Aorta (tissue), 5 donors: ENCODE results near the gene PLCB1. TPM values are rescaled to one million over a fixed set of nuclear protein-coding genes. Genes with fewer than 3 reads are reported as not detected.

Experiments
- ATAC-seq: fragments of 200-7000 bp; cut with Tn5 transposase; one replicate; pipeline ENCODE4 v1.9.1; 2022; ENCODE audit warnings: moderate library complexity; ENCODE audit not compliant: low FRiP score
- DNase-seq, 2 donors: peaks; one replicate each; pipeline ENCODE4 v3.0.0-alpha.2; 2020
- H3K27ac ChIP-seq, 2 donors: one replicate each; pipeline ENCODE4 v1.5.1; 2013; ENCODE audit warnings: low read length in 2 of 2, mild to moderate bottlenecking in 2 of 2, moderate library complexity in 2 of 2, control low read depth in 1 of 2, inconsistent platforms in 1 of 2, low read depth in 1 of 2
- H3K27me3 ChIP-seq, 2 donors: one replicate each; pipeline ENCODE4 v1.6.1; 2013; ENCODE audit warnings: control low read depth in 1 of 2, low read length in 1 of 2, mild to moderate bottlenecking in 1 of 2, moderate library complexity in 1 of 2; ENCODE audit not compliant: insufficient read depth in 2 of 2, control insufficient read depth in 1 of 2
- H3K36me3 ChIP-seq, 2 donors: one replicate each; pipeline ENCODE4 v1.6.1; 2013; ENCODE audit warnings: control low read depth in 1 of 2, low read length in 1 of 2, mild to moderate bottlenecking in 1 of 2; ENCODE audit not compliant: insufficient read depth in 2 of 2, control insufficient read depth in 1 of 2
- H3K4me1 ChIP-seq, 2 donors: one replicate each; pipeline ENCODE4 v1.6.1; 2013; ENCODE audit warnings: low read length in 2 of 2, control low read depth in 1 of 2, mild to moderate bottlenecking in 1 of 2, moderate library complexity in 1 of 2; ENCODE audit not compliant: insufficient read depth in 2 of 2, control insufficient read depth in 1 of 2
- H3K4me3 ChIP-seq, 2 donors: one replicate each; pipeline ENCODE4 v1.5.1; 2013; ENCODE audit warnings: low read length in 2 of 2, control low read depth in 1 of 2, mild to moderate bottlenecking in 1 of 2
- H3K9me3 ChIP-seq: one replicate; pipeline ENCODE4 v1.6.1; 2013; ENCODE audit warnings: mild to moderate bottlenecking, low read length; ENCODE audit not compliant: control insufficient read depth
- WGBS, 2 donors: extraction: QIAGEN DNeasy Blood & Tissue Kit; methylation state at CpG; one replicate each; pipeline ENCODE4 v1.1.7; 2013; 5-methylcytosine and 5-hydroxymethylcytosine counted together
- intact Hi-C, 2 donors: fragments of 100-400 bp; cut with DNase I; formaldehyde crosslinking; loops; one replicate each; pipeline versions ENCODE4 v1.14.2 to v1.15.0; 2022
- polyA plus RNA-seq, 2 donors: library from polyadenylated mRNA; stranded (reverse); fragments of 200-250 nt; gene quantifications; one replicate each; pipeline ENCODE4 v1.2.3, GENCODE V29; 2013
- total RNA-seq, 2 donors: library from RNA; stranded (reverse); fragmentation: NEBNext Ultra II Directional; extraction: Animal tissue kit (Norgen Biotek cat#: 25700); gene quantifications; one replicate each; pipeline ENCODE4 v1.2.1, GENCODE V29; 2021
- donor health status: healthy with polysubstance abuse.
- donor health status: Bipolar disorder and iron deficiency.
- donor health status: DM: no; HTN: no; CAD: no.
- donor health status: DM: no; HTN: no; CAD: no.
- donor health status: DM: yes; HTN: yes; CAD: no.

PLCB1 gene
- total and polyA plus RNA-seq, 4 donors = 1.4 to 35.0 (median 6.6) TPM

DNA sequence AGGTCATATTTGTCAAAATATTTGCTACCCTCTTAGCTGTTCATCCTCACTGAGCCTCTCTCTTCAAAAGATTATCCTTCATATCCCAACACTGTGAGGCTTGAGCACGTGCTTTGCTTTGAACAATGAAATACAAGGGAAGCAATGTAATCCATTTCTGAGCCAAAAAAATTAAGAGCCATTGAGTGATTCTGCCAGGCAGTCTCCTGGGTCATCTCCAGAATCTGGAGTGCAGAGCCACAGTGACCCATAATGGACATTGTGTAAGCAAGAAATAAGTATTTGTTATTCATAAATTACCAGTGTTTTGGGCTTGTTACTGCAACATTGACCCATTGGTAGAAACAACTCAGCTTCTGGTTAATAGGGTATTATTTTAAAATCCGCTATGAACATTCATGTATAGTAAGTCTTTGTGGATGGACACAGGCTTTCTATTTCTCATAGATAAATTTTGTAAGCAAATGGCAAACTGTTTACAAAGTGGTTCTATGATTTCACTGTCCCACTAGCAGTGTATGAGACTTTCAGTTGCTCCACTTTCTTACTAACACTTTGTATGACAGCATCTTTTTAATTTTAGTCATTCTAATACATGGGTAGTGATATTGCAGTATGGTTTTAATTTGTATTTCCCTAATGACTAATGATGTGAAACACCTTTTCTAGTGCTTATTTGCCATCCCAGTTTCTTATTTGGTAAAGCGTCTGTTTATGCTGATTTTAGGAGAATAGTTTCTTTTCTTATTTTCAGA, 358.2 kb downstream of the PLCB1 start:
- Histone ChIP-seq H3K4me1 (no peaks in the 10 kb centered on the region), H3K4me3 (no peak overlapping the region), H3K9me3 (no peaks in the 10 kb centered on the region), H3K27me3 (no peaks in the 10 kb centered on the region), H3K27ac (no peak overlapping the region), H3K36me3 (no peaks in the 10 kb centered on the region)
- DNase-seq = no peak
- intact Hi-C loops = no loop called here
- no peak for ATAC-seq
- 67 to 69% methylated on average over 3 of the region's 3 CpGs for WGBS, 2 donors

DNA sequence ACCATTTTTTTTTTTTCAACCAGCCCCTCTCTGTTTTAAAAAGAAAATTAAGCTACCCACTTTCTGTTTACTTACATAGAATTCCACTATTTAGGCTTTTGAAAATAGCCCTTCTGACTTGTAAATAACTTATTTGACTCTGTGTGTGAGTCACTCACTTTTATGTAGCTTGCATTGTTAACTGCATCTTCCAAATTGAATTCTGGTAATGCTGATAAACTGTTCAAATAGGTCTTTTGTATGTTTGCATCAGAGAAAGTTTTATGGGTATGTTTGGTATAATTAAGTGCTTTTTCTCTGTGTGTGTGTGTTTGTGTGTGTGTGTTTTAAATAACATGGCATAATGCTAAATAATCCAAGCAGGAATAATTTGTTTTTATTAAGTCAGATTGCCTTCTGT, 360.1 kb downstream of the PLCB1 start:
- Histone ChIP-seq H3K4me1 (no peaks in the 10 kb centered on the region), H3K9me3 (no peaks in the 10 kb centered on the region), H3K36me3 (no peaks in the 10 kb centered on the region), H3K27ac (no peak overlapping the region), H3K4me3 (no peak overlapping the region), H3K27me3 (no peaks in the 10 kb centered on the region)
- ATAC-seq = no peak
- DNase-seq = no peak
- intact Hi-C loops = no loop called here

DNA sequence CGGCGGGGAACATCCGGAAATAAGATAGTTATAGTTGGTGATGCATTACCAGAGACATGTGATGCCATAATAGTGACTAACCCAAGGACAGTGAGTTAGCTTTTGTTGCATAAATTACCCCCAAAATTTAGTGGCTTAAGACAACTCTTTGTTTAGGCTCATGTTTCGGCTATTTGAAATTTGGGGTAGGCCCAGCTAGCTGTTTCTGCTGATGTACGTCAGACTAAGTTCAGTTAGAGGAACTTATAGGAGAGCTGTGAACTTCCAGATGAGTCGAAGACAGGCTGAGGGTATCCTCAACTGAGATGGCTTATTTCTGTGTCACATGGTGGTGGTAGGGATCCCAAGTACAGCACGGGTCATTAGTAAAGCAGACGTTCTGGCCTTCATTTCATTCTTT, 366.5 kb downstream of the PLCB1 start:
- no peaks in the 10 kb centered on the region for H3K9me3 ChIP-seq
- H3K4me3 ChIP-seq = no peak overlapping the region
- no peaks in the 10 kb centered on the region for H3K4me1 ChIP-seq
- ATAC-seq = no peak
- 92 to 93% methylated on average over 8 of the region's 8 CpGs for WGBS, 2 donors
- DNase-seq = no peak
- H3K27ac ChIP-seq = no peak overlapping the region
- H3K36me3 ChIP-seq = no peaks in the 10 kb centered on the region
- no peaks in the 10 kb centered on the region for H3K27me3 ChIP-seq
- intact Hi-C loops = no loop called here

DNA sequence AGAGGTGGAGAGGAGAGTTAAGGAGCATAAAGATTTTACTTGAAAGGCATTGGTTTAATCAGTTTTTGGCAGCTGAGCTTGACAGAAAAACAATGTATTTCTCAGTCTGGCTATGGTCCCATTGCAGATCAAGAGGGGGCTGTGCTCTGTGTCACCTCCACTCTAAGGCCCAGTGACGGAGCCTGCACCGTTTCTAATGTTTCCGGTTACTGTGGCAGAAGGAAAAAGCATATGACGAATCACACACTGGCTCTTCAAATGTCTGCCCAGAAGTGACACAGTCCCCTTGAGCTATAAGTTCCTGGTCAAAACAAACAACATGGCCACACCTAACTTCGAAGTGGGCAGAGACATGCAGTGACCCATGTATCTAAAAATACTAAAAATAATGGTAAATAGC, 372.0 kb downstream of the PLCB1 start:
- no peak for ATAC-seq

DNA sequence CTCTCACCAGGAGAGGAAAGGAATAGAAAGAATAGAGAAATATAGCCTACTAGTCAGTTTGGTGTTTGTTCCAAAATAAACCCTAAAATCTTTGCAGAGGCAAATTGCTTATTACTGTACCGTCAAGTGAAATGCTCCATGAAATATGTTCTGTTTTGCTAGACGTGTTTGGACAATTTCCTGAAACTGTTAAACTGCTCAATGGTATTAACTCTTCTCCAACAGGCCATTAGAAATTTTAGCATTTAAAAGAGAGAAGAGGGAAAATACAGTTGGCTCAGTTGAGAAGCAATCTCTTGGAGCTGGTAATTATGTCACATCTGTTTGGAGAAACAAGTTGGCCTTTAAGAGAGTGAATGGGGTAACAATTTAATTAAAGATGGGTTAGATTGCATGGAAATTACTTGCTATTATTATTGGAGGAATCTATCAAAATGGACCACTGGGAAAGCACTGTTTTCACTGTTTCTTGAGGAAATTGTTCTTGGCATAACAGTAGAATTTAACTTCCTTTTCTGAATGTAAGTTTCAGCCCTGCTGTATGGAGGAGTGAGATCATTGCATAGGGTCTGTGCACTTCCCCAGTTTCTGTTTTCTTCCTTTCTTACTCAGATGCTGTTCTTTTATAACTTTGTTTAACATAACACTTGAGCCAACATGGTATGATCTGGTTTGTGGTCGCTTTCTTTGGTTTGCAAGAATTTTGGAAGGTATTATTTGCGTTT, 373.6 kb downstream of the PLCB1 start:
- Histone ChIP-seq H3K36me3 (no peaks in the 10 kb centered on the region), H3K9me3 (no peaks in the 10 kb centered on the region), H3K4me3 (no peak overlapping the region), H3K27ac (no peak overlapping the region), H3K4me1 (no peaks in the 10 kb centered on the region), H3K27me3 (no peaks in the 10 kb centered on the region)
- ATAC-seq (no peak), DNase-seq (no peak)
- WGBS, 2 donors = 31 to 39% methylated on average over 4 of the region's 4 CpGs
- intact Hi-C loops = no loop called here

More for the DNA sequence above, 372.0 kb downstream of the PLCB1 start:
- no peak for DNase-seq
- H3K4me3 ChIP-seq = no peak overlapping the region
- no peaks in the 10 kb centered on the region for H3K27me3 ChIP-seq
- intact Hi-C loops = no loop called here
- no peaks in the 10 kb centered on the region for H3K4me1 ChIP-seq
- no peaks in the 10 kb centered on the region for H3K36me3 ChIP-seq
- H3K27ac ChIP-seq = no peak overlapping the region
- 48 to 60% methylated on average over 5 of the region's 5 CpGs for WGBS, 2 donors
- no peaks in the 10 kb centered on the region for H3K9me3 ChIP-seq

DNA sequence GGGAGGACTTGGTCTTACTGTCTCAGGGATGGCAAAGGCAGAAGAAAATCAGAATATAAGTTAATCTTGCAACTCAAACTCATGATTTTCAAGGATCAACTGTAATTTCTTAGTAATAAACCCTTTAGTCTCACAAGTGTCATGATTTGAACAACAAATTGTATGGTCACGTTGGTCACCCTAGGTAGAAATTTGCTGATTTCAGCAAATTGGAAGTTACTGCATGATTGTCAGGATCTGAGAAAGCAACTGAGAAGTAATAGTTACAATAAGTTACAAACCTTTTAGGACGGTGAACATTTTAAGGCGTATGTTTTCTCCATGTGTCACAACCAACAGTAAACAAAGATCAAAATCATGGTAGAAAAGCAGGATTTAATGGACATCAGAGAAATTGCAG, 375.2 kb downstream of the PLCB1 start:
- H3K4me3 ChIP-seq = no peak overlapping the region
- intact Hi-C loops = no loop called here
- WGBS, 2 donors = 92 to 95% methylated on average over 3 of the region's 3 CpGs
- H3K27ac ChIP-seq = no peak overlapping the region
- ATAC-seq = no peak
- no peaks in the 10 kb centered on the region for H3K9me3 ChIP-seq
- H3K27me3 ChIP-seq = no peaks in the 10 kb centered on the region
- DNase-seq = no peak
- no peaks in the 10 kb centered on the region for H3K36me3 ChIP-seq
- no peaks in the 10 kb centered on the region for H3K4me1 ChIP-seq

DNA sequence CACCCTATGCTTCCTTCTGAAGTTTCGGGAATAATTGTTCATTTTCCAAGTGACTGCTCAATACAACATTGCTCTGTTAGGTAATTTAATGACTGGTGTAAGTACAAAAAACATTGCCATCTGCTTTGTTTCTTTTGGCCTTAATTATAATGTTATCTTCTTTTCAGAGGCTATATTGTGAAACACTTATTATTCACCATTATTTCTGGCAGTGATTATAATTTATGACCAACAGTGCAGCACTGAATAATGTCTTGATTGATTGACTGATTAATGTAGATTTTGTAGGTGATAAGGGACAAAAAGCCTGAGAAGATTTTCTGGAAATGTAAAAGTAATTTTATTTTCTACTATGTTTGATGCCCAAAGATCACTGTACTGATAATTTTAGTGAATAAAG, 377.7 kb downstream of the PLCB1 start:
- Histone ChIP-seq H3K4me1 (no peaks in the 10 kb centered on the region), H3K4me3 (no peak overlapping the region), H3K9me3 (no peaks in the 10 kb centered on the region), H3K36me3 (no peaks in the 10 kb centered on the region), H3K27me3 (no peaks in the 10 kb centered on the region), H3K27ac (no peak overlapping the region)
- ATAC-seq (peak; percentile 22), DNase-seq (no peak)
- WGBS, 2 donors = 63 to 72% methylated on average over 1 of the region's 1 CpG
- intact Hi-C loops = no loop called here

DNA sequence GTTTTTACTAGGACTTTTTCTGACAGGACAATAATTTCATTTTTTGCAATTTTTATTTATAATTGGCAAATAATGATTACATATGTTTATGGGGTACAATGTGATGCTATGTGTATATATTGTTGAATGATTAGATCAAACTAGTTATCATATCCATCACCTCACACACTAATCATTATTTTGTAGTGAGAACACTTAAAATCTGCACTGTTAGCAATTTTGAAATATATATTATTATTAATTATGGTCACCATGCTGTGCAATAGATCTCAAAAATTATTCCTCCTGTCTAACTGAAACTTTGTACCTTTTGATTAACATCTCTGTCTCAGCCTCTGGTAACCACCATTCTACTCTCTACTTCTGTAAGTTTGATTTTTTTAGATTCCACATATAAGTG, 378.7 kb downstream of the PLCB1 start:
- Histone ChIP-seq H3K27me3 (no peaks in the 10 kb centered on the region), H3K9me3 (no peaks in the 10 kb centered on the region), H3K27ac (no peak overlapping the region), H3K4me3 (no peak overlapping the region), H3K36me3 (no peaks in the 10 kb centered on the region), H3K4me1 (no peaks in the 10 kb centered on the region)
- ATAC-seq (no peak), DNase-seq (no peak)
- intact Hi-C loops = no loop called here

DNA sequence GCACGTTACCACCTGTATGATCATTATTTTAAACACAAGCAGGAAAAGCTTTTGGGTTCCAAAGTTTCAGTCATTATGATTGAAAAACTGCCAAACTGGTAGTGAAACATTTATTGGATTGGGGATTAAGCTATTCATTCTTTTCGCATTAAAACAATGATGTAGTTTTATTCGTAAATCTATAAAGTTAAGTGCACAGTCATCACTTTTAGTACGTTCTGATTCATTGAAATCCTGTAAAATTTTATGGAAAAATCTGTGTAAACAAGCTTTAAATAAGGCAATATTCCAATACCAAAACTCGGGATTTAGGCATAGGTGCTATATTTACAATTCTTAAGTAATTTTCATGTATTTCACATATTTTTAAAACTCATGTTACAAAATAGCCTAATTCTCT, 379.9 kb downstream of the PLCB1 start:
- Histone ChIP-seq H3K4me1 (no peaks in the 10 kb centered on the region), H3K9me3 (no peaks in the 10 kb centered on the region), H3K27ac (no peak overlapping the region), H3K36me3 (no peaks in the 10 kb centered on the region), H3K27me3 (no peaks in the 10 kb centered on the region), H3K4me3 (no peak overlapping the region)
- intact Hi-C loops = no loop called here
- DNase-seq = no peak
- WGBS, 2 donors = 86 to 91% methylated on average over 5 of the region's 5 CpGs
- no peak for ATAC-seq
